Mononuclear cell (primary cell): ENCODE data around the gene TMED8. TPM values are rescaled to one million over a fixed set of nuclear protein-coding genes. Genes with fewer than 3 reads are reported as not detected.

ENCODE experiments used
- H3K27me3 ChIP-seq: 2 replicates; pipeline ENCODE4 v1.6.0; 2011; ENCODE audit warnings: low read length, control low read depth; ENCODE audit not compliant: insufficient read depth
- H3K4me1 ChIP-seq: 2 replicates; pipeline ENCODE4 v1.5.1; 2011; ENCODE audit warnings: mild to moderate bottlenecking, low read length, control low read depth; ENCODE audit not compliant: insufficient read depth
- H3K4me3 ChIP-seq: 2 replicates; pipeline ENCODE4 v1.5.1; 2011; ENCODE audit warnings: mild to moderate bottlenecking, low read length, moderate library complexity
- H3K9me3 ChIP-seq: 2 replicates; pipeline ENCODE4 v1.5.1; 2011; ENCODE audit warnings: low read depth, mild to moderate bottlenecking, control low read depth, low read length
- total RNA-seq: library from RNA; depleted of rRNA; stranded (reverse); fragments of >200 nt; gene quantifications from one replicate; pipeline ENCODE4 v1.2.3, GENCODE V29; 2012

TMED8 gene
- total RNA-seq, 1 donor = 13.2 TPM

GRCh38 chr14:77306416-77306815 is 70.5 kb downstream of the TMED8 start:
- no peaks in the 10 kb centered on the region for H3K27me3 ChIP-seq
- H3K4me1 ChIP-seq = peaks cover 14% of the 10 kb centered on the region
- no peak overlapping the region for H3K4me3 ChIP-seq
- no peaks in the 10 kb centered on the region for H3K9me3 ChIP-seq

GRCh38 chr14:77305696-77306095 is 71.2 kb downstream of the TMED8 start:
- no peaks in the 10 kb centered on the region for H3K27me3 ChIP-seq
- H3K4me3 ChIP-seq = no peak overlapping the region
- H3K9me3 ChIP-seq = no peaks in the 10 kb centered on the region
- peaks cover 10% of the 10 kb centered on the region for H3K4me1 ChIP-seq

- Histone ChIP-seq H3K27me3 (no peaks in the 10 kb centered on the region), H3K4me1 (peaks cover 5% of the 10 kb centered on the region), H3K4me3 (no peak overlapping the region), H3K9me3 (no peaks in the 10 kb centered on the region)
Observed at GRCh38 chr14:77303417-77304156, 73.3 kb downstream of the TMED8 start.

- Histone ChIP-seq H3K4me3 (no peak overlapping the region), H3K27me3 (no peaks in the 10 kb centered on the region), H3K9me3 (no peaks in the 10 kb centered on the region), H3K4me1 (peaks cover 5% of the 10 kb centered on the region)
Observed at GRCh38 chr14:77302926-77303325, 74.0 kb downstream of the TMED8 start.

- H3K4me3 ChIP-seq = no peak overlapping the region
- no peaks in the 10 kb centered on the region for H3K27me3 ChIP-seq
- H3K4me1 ChIP-seq = peaks cover 5% of the 10 kb centered on the region
- H3K9me3 ChIP-seq = no peaks in the 10 kb centered on the region
Observed at GRCh38 chr14:77301103-77301502, 75.8 kb downstream of the TMED8 start.

- Histone ChIP-seq H3K27me3 (no peaks in the 10 kb centered on the region), H3K4me3 (no peak overlapping the region), H3K9me3 (no peaks in the 10 kb centered on the region), H3K4me1 (peaks cover 5% of the 10 kb centered on the region)
Observed at GRCh38 chr14:77299771-77300170, 77.1 kb downstream of the TMED8 start.

- Histone ChIP-seq H3K4me1 (no peaks in the 10 kb centered on the region), H3K4me3 (no peak overlapping the region), H3K27me3 (no peaks in the 10 kb centered on the region), H3K9me3 (no peaks in the 10 kb centered on the region)
Observed at GRCh38 chr14:77296906-77297305, 80.0 kb downstream of the TMED8 start.

GRCh38 chr14:77296155-77296554 is 80.7 kb downstream of the TMED8 start:
- Histone ChIP-seq H3K4me1 (no peaks in the 10 kb centered on the region), H3K27me3 (no peaks in the 10 kb centered on the region), H3K4me3 (no peak overlapping the region), H3K9me3 (no peaks in the 10 kb centered on the region)

- H3K27me3 ChIP-seq = no peaks in the 10 kb centered on the region
- no peak overlapping the region for H3K4me3 ChIP-seq
- H3K9me3 ChIP-seq = no peaks in the 10 kb centered on the region
- H3K4me1 ChIP-seq = no peaks in the 10 kb centered on the region
Observed at GRCh38 chr14:77290705-77291104, 86.2 kb downstream of the TMED8 start.

GRCh38 chr14:77286576-77286975 is 90.3 kb downstream of the TMED8 start:
- Histone ChIP-seq H3K9me3 (no peaks in the 10 kb centered on the region), H3K4me3 (no peak overlapping the region), H3K4me1 (no peaks in the 10 kb centered on the region), H3K27me3 (no peaks in the 10 kb centered on the region)

Other genes with a start within 250 kb of the TMED8 start
- gene ZDHHC22, start 235.3 kb downstream of the TMED8 start, total RNA-seq = not detected
- 1.4 TPM for gene TMEM63C, start 195.3 kb downstream of the TMED8 start, total RNA-seq
- not detected for gene NGB, start 105.9 kb downstream of the TMED8 start, total RNA-seq
- 2.8 TPM for gene POMT2, start 56.2 kb downstream of the TMED8 start, total RNA-seq
- gene GSTZ1, start 56.1 kb downstream of the TMED8 start, total RNA-seq = 6.3 TPM
- gene SAMD15, start 285 bp upstream of the TMED8 start, total RNA-seq = 0.21 TPM
- gene NOXRED1, start 46.4 kb upstream of the TMED8 start, total RNA-seq = 0.21 TPM
- 12.5 TPM for gene VIPAS39, start 80.5 kb upstream of the TMED8 start, total RNA-seq
- gene AHSA1, start 81.0 kb upstream of the TMED8 start, total RNA-seq = 20.5 TPM
- gene ISM2, start 121.7 kb upstream of the TMED8 start, total RNA-seq = 0.42 TPM
- gene SPTLC2, start 239.5 kb upstream of the TMED8 start, total RNA-seq = 33.6 TPM